CD4-positive, alpha-beta T cell treated with Interleukin-21 for 1 hour (primary cell): Measurements from ENCODE around the gene ACTG2.
"Not testable (repeated sequence)": the region's sequence is repeated elsewhere in the genome, so short reads cannot be mapped to it uniquely, and the experiment has no call there.

Source experiments
- DNase-seq: peaks from one replicate; pipeline ENCODE4 v3.0.0-alpha.2; 2020

Gene ACTG2

DNA sequence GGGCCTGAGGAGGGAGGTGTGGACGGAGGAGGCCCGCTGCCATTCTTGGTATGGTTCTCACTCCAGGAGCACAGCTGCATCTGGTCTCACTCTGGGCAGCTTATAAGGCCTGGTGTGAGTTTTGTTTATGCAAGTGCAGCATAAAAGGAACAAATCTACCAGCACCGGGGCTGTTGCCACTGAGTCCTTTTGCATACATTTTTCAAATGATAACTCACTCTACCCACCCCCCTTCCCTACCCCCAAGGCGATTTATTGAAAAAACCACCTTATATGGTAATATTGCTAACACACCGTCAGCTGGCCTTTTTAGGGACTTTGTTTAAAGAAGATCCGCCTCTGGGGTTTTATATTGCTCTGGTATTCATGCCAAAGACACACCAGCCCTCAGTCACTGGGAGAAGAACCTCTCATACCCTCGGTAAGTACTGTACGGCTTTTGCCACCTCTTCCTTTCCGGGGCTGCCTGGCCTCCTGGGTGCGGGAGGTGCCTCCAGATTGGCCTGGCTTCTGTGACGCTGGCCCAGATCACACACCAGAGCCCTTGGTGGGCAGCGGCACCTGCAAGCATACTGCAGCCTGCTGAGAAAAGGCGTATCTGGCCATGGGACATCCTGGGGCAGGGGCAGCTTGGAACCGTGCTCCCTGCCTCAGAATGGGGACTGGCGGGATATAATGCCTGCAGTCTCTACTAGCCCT, at the start of gene ACTG2:
Gene ACTG2, plus strand, starts transcription at position 378 of the 699 bp plus-strand sequence. CDS start 8,304 bp downstream, outside the sequence.
- no peak for DNase-seq

DNA sequence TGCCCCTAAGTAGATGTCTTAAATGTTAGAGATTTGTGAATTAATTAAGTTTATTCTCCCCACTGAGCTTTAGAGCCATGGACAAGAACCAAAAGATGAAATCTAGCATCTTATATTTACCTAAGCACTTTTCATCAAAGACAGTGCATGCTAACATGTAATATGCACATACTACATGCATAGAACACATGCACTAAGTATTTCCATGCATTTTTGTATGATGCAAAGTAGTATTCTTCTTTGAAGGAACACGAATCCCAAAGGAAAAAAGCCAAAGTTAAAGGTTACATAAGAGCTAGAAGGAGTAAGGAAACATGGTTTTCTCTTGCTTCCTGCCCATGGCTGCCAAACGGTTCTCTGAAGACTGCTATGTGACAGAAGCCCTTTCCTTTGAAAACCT, 48.7 kb upstream of the ACTG2 start:
- no peak for DNase-seq

DNA sequence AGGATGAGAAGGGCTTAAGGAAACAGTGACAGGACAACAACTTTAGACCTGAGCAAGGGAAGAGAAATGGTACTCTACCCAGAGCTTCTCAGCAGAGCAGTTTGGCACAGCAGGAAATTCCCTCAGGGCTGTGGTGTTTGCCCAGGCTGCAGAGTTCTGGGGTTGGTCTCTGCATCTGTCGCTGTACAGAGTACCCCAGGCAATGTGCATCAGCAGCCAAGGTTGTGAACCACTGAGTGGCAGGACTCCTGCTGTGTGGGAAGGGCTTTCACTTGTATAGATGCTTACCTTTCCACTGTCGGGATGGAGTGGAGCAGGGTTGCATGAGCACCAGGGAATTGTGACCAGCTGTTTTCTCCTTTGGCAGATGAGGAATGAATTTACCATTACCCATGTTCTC, 42.8 kb upstream of the ACTG2 start:
- DNase-seq, result no peak

DNA sequence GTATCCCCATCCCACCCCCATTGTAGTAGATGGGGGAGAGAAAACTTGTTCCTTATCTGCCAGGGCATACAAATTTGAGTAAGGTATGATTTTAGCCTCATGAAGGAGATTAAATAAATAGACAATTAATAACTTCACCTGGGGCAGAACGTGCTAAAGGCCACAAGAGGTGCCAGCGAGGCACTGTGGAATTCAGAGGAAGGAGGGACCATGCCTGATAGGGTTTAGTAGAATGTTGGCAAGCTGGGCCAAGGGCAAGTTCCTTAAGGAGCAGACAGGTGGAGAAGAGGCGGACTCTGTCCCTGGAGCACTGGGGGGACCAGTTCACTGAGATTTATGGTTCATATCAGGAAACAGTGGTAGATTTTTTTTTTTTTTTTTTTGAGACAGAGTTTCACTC, 41.5 kb upstream of the ACTG2 start:
- peak; percentile 15 for DNase-seq

DNA sequence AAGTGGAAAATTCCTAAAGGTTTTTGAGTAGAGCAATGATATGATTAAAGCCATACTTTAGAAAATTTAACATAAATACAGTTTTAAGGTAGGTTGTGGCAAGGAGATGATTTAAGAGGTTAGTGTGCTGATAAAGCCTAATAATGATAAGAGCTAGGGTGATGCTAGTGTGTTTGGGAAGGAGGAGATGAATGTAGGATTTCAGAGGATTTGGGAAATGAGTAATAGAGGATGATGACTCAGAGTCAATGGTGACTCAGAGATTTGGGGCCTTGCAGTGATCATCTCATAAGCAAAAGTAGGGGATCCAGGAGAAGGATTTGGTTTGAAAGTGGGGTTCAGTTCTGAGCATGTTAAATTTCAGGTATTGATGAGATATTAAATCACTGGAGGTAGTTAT, 40.8 kb upstream of the ACTG2 start:
- no peak for DNase-seq

DNA sequence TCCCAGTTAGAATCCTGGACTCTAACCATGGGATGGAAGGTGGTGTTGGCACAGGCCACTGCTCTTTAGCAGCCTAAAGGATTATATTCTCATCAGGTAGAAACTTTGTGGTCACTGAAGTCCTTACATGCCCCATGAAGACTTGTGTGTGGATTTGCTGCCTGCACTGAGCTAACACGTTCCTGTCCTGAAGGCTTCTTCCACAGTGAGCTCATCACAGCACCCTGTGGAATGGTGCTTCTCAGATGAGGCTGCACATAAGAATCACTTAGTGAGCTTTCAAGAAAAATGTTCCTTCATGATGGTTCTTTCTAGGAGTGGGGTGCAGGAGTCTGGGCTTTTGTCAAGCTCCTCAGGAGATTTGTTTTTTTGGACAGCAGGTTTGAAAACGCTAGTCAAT, 37.3 kb upstream of the ACTG2 start:
- no peak for DNase-seq

DNA sequence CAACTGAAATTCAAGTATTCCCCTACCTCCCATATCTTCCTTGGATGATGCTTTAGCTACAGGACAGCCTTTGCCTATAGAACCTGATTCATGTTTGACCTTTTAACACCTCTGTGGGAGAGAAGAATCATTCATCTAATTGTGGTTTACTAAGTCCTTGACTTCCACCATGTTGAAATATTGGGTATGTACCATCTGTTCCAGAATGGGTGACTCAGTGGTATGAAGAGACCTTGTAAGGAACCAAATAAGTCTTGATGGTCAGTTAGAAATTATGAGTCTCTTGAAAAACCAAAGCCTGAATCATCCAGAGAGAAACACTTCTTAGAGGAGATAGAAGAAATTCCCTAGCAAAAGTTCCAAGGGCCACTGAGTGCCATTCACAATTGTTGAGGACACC, 36.6 kb upstream of the ACTG2 start:
- no peak for DNase-seq

DNA sequence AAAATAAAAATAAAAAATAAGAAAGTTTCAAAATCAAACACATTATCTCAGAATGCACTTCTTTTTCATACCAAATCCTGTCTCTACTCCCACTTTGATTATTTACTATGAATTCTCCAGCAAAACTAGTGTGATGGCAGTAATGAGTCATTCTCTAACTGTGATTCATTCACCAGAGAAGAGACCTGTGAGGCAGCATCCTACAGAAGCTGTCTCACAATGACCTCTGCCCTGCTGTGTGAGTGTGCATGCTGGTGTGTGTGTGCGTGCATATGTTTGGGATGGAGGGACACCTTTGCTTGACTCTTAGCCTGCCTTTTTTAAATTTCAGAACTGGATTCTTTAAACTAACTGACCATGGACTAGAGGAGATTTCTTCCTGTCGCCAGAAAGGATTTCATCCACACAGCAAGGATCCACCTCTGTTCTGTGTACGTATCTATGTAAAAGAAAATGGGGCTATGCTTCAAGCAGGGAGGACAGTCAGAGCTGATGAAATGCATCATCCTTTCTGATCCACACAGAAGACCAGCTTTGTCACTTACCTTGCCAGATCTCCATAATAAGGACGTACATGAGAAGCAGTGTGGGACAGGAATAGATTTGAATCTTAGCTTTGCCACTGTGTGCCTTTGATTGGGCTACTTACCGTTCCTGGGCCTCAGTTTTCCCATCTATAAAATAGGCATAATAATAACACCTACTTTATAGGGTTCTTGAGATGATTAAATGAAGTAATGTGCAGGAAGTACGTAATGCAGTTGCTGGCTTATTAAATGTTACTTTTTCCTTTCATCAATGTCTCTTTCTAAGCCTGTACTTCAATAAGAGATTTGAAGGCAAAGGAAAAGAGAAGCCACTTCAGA, 32.9 kb upstream of the ACTG2 start:
- DNase-seq, result no peak

DNA sequence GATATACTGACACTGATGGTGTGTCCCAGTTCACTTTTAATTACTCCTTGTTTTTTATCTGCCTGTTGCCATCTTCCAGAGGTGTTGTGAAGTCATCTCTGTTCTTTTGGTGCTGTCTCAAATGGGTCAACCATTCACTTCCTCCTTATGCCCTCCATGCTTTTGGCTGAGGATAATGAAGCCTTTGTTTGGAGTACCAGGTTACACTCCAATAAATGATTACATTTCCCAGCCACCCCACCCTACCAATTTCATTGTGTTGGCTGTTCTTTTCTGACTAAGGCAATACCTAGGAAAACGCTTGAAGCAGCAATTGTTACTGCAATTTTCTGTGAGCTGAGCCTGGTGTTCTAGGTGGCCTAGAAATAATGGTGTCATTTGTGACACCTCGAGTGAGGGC, 29.8 kb upstream of the ACTG2 start:
- no peak for DNase-seq

DNA sequence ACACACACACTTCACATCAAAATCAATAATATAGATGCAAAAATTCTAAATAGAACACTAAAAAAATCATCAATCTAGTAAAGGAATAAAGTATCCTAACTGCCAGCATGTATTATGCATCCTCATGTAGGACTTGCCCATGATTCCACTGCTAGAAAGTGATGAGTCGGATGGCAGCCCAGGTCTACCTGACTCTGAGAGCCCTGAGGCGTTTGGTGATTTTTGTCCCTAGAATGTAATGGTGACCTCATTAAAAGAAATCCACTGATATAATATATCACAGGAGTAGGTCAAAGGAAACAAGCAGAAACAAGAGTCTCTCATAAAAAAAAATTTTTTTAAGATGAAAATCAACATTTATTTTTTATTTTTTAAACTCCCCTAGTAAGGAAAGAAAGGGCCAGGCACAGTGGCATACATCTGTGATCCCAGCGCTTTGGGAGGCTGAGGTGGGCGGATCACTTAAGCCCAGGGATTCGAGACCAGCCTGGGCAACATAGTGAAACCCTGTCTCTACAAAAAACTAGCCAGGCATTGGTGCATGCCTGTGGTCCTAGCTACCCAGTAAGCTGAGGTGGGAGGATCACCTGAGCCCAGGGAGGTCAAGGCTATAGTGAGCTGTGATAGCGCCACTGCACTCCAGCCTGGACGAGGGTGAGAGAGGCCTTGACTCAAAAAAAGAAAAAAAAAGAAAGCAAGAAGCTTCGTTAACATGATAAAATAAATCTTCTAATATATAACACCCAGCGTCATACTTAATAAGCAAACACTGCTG, 24.4 kb upstream of the ACTG2 start:
- no peak for DNase-seq

DNA sequence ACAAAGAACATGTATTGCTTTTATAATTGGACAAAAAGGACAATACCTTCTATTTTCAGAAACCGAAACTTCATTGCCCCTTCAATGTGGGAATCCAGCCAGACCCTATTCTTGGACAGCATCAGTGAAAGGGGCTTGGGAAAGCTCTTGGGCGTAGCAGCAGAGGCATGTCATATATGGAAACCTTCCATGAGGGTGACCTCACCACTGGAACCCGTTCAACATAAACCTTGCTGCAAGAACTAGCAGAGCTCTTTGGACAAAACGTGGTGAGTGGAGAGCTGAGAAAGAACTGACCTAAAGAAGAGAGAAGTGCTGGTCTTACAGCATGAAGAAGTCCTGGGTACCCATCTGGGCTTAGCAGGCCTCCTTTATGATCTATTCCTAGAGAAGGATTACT, 22.7 kb upstream of the ACTG2 start:
- DNase-seq, result no peak

DNA sequence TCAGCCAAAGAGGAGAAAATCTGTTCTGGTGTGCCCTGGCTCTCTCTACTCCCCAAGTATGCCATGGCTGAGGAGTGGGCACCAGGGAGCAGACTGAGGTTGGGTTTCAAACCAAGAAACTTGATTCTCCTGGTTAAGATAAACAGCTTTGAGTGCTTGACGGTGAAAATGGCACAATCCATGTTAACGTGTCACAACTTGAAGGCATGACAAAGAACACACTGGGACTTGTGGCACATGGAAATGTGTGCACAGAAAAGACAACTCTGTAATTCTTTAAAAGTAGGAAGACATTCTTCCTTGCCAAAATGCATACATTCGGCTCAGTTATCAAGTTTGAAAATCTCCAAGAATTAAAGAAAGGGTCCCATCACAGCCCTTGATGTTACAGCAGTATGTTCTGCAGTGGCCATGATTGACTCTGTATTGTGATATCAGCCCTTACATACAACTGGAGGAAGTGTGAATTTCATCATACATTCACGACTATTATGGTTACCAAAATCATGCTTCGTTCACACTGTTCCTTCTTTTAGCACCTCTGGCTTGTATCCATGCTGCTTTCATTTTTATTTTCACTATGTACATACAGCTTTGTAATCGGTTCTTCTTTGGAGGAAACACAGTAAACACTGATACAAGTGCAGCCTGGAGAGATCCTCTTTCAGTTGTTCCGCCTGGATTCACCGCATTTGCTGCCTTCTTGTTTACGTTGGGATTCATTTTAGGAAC, 15.6 kb upstream of the ACTG2 start:
- DNase-seq, result no peak

DNA sequence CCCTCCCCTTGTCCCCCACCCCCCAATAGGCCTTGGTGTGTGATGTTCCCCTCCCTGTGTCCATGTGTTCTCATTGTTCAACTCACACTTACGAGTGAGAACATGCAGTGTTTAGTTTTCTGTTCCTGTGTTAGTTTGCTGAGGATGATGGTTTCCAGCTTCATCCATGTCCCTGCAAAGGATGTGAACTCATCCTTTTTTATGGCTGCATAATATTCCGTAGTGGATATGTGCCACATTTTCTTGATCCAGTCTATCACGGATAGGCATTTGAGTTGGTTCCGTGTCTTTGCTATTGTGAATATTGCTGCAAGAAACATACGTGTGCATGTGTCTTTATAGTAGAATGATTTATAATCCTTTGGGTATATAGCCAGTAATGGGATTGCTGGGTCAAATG, 14.8 kb upstream of the ACTG2 start:
- DNase-seq, result not testable (repeated sequence)

DNA sequence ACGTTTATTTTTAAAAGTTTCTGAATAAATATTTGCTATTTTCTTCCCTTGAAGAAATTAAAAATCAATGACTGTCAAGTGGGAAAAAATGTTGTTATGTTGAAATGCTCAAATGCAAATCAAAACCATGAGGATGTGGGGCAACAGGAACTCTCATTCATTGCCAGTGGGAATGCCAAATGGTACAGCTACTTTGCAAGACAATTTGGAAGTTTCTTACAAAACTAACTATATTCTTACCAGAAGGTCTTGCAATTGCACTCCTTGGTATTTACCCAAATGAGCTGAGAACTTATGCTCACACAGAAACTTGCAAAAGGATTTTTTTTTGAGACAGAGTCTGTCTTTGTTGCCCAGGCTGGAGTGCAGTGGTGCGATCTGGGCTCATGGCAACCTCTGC, 7.4 kb upstream of the ACTG2 start:
- DNase-seq, result no peak

DNA sequence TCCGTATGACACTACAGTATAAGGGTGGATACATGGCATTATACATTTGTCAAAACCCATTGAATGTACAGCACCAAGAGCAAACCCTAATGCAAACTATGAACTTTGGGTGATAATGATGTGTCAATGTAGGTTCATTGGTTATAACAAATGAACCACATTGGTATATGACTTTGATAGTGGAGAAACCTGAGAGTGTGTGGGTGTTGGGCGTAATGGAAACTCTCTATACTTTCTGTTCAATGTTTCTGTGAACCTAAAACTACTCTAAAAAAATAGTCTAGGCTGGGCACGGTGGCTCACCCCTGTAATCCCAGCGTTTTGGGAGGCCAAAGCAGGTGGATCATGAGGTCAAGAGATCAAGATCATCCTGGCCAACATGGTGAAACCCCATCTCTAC, 6.5 kb upstream of the ACTG2 start:
- no peak for DNase-seq

DNA sequence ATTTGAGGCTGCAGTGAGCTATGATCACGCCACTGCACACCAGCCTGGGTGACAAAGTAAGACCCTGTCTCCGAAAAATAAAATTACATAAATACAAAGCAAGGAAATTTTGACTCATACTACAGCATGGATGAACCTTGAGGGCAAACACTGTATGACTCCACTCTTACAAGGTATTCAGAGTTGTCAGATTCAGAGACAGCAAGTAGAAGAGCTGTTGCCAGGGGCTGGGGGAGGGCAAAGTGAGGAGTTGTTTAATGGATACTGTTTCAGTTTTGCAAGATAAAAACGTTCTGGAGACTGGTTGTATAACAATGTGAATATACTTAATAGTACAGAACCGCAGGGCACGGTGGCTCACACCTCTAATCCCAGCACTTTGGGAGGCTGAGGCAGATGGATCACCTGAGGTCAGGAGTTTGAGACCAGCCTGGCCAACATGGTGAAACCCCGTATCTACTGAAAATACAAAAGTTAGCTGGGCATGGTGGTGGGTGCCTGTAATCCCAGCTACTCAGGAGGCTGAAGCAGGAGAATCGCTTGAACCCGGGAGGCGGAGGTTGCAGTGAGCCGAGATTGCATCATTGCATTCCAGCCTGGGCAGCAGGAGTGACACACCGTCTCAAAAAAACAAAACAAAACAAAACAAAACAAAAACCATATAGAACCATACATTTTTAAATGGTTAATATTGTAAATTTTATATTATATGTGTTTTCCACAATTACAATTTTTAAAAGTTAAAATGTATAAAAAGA, 5.0 kb upstream of the ACTG2 start:
- DNase-seq, result not testable (repeated sequence)

DNA sequence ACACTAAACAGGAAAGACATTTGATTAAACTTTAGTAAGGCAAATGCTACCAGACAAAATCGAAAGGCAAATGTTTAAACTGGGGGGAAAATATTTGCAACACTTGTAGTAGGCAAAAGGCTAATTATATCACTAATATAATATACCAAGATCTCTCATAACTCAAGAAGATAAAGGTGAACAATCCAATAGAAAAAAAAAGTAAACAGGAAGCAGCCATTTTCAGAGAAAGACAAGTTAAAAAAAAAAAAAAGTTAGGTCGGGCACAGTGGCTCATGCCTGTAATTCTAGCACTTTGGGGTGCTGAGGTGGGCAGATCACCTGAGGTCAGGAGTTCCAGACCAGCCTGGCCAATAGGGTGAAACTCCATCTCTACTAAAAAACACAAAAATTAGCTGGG, 4.4 kb upstream of the ACTG2 start:
- no peak for DNase-seq

DNA sequence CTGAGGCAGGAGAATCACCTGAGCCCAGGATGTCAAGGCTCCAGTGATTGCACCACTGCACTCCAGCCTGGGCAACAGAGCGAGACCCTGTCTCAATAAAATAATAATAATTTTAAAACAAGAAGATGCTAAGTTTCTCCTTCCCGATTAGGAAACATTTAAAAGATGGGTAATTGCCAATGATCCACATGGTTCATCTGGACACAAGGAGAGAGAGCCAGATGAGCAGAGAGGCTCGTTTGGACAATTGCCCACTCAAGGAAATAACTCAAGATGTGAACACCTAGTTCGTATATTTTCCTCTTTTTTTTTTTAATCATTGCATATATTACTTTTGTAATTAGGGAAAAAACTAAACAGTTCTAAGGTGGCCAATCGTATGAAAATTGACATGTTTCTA, 3.6 kb upstream of the ACTG2 start:
- DNase-seq, result no peak

DNA sequence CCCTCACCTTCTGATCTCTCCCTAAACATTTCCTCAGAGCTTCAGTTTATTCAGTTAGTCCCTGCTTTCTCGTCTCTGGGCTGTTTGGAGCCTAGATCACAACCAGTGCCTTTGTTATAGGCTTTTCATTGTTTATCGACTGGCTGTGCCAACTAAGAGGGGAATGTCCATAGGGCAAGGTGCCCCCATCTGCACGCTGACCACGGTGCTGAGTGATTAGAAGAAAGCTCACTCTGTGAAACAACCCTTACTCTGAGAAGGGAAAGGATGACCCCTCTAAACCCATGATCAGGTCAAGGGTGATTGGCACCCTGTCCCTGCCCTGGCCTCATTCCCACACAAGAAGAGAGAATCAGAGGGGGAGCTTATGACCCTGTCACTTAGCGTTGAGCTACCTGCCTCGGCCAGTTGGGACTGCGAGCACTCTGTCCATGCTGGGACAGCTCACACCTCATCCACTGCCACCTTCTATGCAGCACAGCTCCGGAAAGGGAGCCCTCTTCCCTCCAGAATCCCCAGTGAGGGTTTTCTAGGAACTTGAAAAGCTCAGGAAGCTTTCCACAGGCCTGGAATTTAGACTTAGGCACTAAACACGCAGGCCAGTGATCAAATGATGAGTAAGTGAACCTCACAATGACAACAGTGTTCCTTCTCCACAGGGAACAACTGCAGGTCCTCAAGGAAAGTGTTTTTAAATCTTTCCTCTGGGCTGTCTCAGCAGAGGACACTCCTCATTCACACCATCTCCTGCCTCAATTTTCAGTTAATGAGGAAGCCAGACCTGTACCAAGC, 2.3 kb upstream of the ACTG2 start:
- no peak for DNase-seq

DNA sequence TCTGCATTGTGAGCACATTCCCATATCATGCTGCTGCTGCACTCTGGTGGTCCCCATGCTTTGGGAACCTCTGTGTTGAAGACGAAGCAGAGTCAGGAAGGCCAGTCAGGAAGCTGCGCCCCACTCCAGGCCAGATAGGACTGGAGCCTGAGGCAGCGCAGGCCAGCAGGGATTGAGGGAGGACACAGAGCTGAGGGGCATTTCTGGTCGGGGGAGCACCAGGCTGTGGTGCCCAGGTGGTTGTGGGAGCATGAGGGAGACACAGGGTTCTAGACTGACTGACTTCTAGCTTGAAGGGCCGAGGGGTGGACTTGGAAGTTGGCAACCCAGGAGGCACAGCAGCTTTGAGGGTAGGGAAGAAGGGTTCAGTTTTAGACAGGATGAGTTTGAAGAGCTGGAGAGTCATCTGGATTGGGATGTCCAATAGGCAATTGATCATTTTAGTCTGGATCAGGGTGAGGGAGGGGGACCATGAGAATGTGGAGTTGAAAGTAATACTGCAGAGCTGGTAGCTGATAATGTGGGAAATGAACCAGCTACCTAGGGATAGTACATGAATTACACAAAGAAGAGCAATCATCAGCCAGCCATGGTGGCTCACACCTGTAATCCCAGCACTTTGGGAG, 1.4 kb upstream of the ACTG2 start:
- no peak for DNase-seq
